ENCODE data around the gene TAS2R38. TPM values are rescaled to one million over a fixed set of nuclear protein-coding genes. Genes with fewer than 3 reads are reported as not detected.

The TAS2R38 gene
- total RNA-seq, 2 donors from 2014 or later = not detected

DNA sequence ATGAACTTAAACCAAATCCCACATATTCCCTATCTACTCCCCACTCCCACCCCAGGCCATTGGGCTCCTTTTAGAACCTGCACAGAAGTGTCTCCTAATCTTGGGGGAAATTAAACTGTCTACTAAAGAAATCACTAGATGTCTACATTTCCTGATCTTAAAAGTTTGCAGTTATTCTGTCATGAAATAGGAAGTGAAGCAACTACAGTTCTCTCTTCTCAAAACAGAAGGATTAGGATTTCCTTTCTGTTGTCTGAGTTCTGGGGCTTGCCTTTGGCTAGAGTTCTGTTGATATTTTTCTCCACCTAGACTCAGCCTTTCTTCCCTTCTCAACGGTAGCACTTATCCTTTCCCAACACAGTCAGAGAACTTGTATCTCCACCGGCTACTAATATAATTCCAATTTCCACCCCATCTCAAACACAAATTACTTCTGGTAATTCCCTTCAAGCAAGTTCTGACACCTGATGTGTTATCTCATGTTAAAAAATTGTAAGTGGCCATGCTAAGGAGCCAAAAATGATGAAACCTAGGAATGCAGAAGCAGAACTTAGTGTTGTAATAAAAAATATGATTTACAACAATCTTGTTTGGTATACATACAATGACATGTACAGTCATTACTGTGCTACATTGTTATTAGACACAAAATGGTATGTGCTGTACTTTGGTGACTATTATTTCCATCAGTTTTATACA, 45.3 kb downstream of the TAS2R38 start:
- Mint-ChIP-seq H3K4me1 (ENCODE audit: low read depth) (no peaks in the 10 kb centered on the region), H3K4me3 (no peak overlapping the region), H3K36me3 (ENCODE audit: insufficient read depth in 2 of 2) (peaks cover 0 to 3% of the 10 kb centered on the region in 2 donors), H3K27me3 (ENCODE audit: low read depth) (no peaks in the 10 kb centered on the region), H3K9me3 (peaks cover 0 to 2% of the 10 kb centered on the region in 2 donors), H3K27ac (no peak overlapping the region)
- ATAC-seq (replicated peaks in 1 of 2) (no peak), DNase-seq (no peak)

Other genes with a start within 250 kb of the TAS2R38 start
- 100 to 1,000 TPM; 126 to 131 TPM for gene SSBP1, start 235.4 kb downstream of the TAS2R38 start, total RNA-seq
- gene TAS2R3, start 209.7 kb downstream of the TAS2R38 start, total RNA-seq = 1 to 10 TPM; 1.8 TPM
- gene TAS2R4, start 197.1 kb downstream of the TAS2R38 start, total RNA-seq = 1 to 10 TPM; 1.1 to 1.4 TPM
- gene TAS2R5, start 183.6 kb downstream of the TAS2R38 start, total RNA-seq = 1 to 10 TPM; 1.3 to 2.3 TPM
- not detected for gene PRSS37, start 132.3 kb downstream of the TAS2R38 start, total RNA-seq
- not detected for gene OR9A4, start 57.4 kb downstream of the TAS2R38 start, total RNA-seq
- gene CLEC5A, start 26.8 kb downstream of the TAS2R38 start, total RNA-seq = not detected
- gene MGAM, start 22.1 kb upstream of the TAS2R38 start, total RNA-seq = under 1 TPM; 0.42 to 0.91 TPM
- under 1 TPM; 0.02 to 0.09 TPM for gene MGAM2, start 137.9 kb upstream of the TAS2R38 start, total RNA-seq